Measurements from ENCODE around the gene POLR3H.
A peak's percentile ranks its signal among the peaks of the same experiment; 100 is the strongest.

Gene POLR3H

DNA sequence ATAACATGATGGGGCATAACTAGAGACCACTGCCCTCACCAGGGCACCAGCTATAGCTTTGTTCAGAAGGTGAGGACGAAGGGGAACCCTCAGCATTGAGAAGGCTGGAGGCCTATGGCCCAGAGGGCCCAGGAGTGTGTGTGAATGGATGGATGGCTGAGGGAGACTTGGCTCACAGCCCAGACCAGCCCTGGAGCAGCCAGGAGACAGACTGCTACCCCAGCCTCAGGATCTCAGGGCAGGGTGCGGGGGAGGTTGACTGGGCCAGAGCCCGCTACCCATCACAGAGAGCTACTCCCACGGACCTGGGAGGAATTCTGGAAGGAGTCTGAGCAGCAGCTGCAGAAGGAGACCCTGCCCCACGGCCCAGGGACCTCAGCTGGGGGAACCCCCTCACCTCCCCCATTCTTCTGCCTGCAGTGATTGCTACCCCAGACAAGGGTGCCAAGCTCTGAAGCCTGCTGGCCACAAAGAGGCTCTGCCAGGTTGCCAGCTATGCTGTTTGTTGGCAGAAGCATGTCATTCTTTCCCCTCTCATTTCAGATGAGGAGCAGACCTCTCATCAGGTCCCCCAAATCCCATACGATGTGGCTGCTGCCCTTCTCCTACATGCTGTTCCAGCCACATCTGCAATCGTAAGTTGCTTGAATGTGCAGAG lies 11.2 kb upstream of the POLR3H start:
- peak overlapping the region in 1 of 2 donors; percentile 51 for H3K27ac Mint-ChIP-seq
- peaks cover 5% of the 10 kb centered on the region for H3K4me1 Mint-ChIP-seq
- ATAC-seq (no peak), DNase-seq (no peak)
- peaks cover 51% of the 10 kb centered on the region for H3K27me3 Mint-ChIP-seq
- no peak overlapping the region for H3K4me3 Mint-ChIP-seq
- H3K9me3 Mint-ChIP-seq = no peaks in the 10 kb centered on the region

DNA sequence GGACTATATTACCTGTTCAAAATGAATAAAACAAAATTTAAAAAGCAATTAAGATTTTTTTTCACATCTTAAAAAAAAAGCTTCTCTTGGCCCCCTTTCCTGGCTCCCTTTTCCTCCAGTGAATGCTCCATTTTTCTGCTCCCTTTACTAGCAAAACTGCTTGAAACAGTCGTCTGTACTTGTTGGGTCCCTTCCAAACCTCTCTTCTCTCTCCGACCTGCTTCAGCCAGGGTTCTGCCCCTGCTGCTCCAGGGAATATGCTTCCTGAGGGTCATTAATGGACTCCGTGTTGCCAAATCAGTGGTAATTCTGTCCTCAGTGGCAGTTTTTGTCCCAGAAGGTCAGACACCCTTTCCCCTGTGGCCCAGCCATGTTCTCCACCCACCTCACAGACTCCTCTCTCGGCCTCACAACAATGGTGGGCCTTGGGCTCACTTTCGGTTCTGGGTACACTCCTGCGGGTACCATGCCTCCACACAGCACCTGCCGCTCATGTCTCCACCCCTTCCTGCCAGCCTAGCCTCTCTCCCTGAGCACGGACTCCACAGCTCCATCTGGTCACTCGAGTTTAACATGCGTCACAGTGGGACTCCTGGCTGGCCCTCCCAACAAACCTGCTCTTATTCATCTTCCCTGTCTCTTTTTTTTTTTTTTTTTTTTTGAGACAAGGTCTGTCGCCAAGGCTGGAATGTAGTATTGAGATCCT lies 7.8 kb upstream of the POLR3H start:
- H3K9me3 Mint-ChIP-seq = no peaks in the 10 kb centered on the region
- no peaks in the 10 kb centered on the region for H3K4me1 Mint-ChIP-seq
- H3K27me3 Mint-ChIP-seq = peaks cover 24% of the 10 kb centered on the region
- no peak for ATAC-seq
- DNase-seq = no peak
- no peak overlapping the region for H3K4me3 Mint-ChIP-seq
- no peak overlapping the region for H3K27ac Mint-ChIP-seq

DNA sequence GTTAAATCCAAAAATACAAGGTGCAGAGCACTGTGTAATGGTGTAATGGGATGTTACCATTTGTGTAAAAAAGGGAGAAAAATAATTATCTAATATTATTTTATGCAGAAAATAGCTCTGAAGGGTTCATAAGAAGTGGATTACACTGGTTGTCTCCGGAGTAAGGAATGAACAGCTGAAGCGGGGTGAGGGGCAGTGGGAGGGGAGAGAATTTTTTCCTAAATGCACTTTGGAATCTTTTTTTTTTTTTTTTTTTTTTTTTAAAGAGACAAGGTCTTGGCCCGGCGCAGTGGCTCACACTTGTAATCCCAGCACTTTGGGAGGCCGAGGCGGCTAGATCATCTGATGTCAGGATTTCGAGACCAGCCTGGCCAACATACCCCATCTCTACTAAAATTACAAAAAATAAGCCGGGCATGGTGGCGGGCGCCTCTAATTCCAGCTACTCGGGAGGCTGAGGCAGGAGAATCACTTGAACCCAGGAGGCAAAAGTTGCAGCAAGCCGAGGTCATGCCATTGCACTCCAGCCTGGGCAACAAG lies 6.8 kb upstream of the POLR3H start:
- no peak for ATAC-seq
- H3K9me3 Mint-ChIP-seq = no peaks in the 10 kb centered on the region
- DNase-seq = no peak
- no peak overlapping the region for H3K4me3 Mint-ChIP-seq
- peaks cover 16% of the 10 kb centered on the region for H3K27me3 Mint-ChIP-seq
- no peak overlapping the region for H3K27ac Mint-ChIP-seq
- no peaks in the 10 kb centered on the region for H3K4me1 Mint-ChIP-seq

DNA sequence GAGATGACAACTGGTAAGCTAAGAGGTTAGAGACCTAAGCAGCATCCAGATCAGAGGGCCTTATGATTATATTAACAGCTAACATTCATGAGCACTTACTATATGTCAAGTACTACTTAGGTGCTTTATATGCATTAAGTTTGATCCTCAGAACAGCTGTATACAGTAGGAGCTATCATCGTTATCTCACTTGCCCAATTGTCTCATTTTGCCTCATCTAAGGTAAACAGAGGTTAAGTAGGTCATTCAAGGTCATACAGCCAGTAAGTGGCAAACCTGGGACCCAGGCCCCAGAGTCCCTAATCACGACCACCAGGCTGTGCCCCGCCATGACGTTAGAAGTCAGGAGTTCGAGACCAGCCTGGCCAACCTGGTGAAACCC lies 4.6 kb upstream of the POLR3H start:
- no peak overlapping the region for H3K4me3 Mint-ChIP-seq
- peaks cover 15% of the 10 kb centered on the region for H3K27me3 Mint-ChIP-seq

DNA sequence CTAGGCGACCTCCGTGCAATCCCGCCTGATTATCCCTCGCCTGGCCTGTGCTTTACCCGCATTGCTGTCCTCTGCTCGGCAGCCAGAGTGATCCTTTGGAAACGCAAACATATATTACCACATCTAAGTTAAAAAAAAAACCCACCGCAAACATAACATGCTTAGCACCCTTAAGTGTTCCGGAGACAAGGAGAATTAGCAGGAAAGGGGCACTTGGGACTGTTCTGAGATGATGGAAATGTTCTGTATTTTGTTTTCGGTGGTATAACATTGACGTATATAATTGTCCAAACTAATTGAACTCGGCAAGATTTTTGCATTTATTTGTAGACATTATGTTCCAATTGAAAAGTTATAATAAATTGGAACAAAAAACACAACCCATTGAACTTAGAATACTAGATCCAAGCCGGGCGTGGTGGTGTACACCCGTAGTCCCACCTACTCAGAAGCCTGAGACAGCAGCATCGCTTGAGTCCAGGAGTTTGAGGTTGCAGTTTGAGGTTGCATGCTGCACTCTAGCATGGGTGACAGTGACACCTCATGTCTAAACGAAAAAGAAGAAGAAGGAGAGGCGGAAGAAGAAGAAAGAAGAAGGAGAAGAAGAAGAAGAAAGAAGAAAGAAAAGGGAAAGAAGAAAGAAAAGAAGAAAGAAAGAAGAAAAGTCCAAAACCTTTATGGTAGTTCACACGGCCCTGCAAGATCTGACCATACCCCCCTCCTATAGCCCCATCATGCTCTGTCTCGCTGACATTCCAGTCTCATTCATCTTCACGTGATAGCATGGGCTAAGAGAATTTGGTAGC lies 604 bp upstream of the POLR3H start:
- Mint-ChIP-seq H3K27ac (peak overlapping the region; percentile 39 to 97), H3K27me3 (no peaks in the 10 kb centered on the region), H3K9me3 (no peaks in the 10 kb centered on the region), H3K4me3 (peak overlapping the region; percentile 94 to 95), H3K4me1 (peaks cover 50% of the 10 kb centered on the region)
- peak; percentile 3 for ATAC-seq
- DNase-seq = no peak

More for the DNA sequence above, 4.6 kb upstream of the POLR3H start:
- DNase-seq (no peak), ATAC-seq (no peak)
- Mint-ChIP-seq H3K4me1 (peaks cover 14% of the 10 kb centered on the region), H3K9me3 (no peaks in the 10 kb centered on the region), H3K27ac (no peak overlapping the region)

DNA sequence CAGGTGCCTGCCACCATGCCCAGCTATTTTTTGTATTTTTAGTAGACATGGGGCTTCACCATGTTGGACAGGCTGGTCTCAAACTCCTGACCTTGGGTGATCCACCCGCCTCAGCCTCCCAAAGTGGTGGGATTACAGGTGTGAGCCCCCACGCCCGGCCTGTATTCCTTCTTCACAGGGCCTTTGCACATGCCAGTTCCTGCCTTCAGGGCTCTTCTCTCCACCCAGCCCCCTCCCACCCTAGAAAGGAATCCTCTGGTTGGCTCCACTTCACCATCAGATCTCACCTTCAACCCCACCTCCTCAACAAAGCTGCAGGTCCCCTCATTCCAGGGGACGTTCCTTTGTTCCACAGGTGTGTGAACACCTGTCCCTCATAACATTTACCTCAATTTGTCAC lies 2.0 kb downstream of the POLR3H start:
- no peaks in the 10 kb centered on the region for H3K27me3 Mint-ChIP-seq
- H3K4me3 Mint-ChIP-seq = peak overlapping the region; percentile 94 to 95
- no peaks in the 10 kb centered on the region for H3K9me3 Mint-ChIP-seq
- no peak for ATAC-seq
- H3K4me1 Mint-ChIP-seq = peaks cover 51% of the 10 kb centered on the region
- no peak for DNase-seq
- peak overlapping the region; percentile 86 to 87 for H3K27ac Mint-ChIP-seq

DNA sequence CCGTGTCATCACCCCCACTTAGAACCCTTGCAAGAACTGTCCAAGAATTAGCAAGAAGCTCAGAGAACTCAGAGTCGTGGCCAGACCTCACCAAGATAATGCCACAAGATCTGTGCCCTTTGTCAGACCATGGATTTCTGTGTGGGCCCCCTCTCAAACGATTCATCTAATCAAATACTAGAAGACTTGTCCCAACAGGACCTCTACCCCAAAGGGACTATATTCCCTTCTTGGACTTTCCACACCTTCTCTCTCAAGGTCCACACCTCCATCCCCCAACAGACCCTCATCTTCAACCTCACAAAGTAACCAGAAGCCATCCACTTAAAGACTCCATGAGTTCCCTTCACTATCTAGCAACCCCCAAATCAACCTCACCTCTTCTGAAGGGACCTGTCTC lies 2.8 kb downstream of the POLR3H start:
- peak overlapping the region; percentile 9 to 86 for H3K27ac Mint-ChIP-seq
- no peak for DNase-seq
- H3K9me3 Mint-ChIP-seq = no peaks in the 10 kb centered on the region
- no peak for ATAC-seq
- H3K27me3 Mint-ChIP-seq = no peaks in the 10 kb centered on the region
- peak overlapping the region; percentile 4 to 94 for H3K4me3 Mint-ChIP-seq
- peaks cover 51% of the 10 kb centered on the region for H3K4me1 Mint-ChIP-seq

DNA sequence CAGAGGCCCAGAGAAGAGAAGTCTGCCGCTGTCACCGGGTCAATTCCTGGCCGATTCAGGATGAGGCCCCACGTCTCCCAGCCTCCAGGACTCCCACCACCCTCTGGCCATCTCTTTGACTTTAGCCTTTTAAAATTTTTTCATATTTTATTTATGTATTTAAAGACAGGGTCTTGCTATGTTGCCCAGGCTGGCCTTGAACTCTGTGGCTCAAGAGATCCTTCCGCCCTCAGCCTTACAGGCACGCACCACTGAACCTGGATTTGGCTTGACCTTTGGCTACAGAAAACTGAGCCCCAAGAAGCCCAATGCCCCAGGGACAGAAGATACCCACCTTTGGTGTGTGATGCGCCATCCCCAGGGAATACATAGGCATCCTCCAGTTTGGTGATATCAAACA lies 3.9 kb downstream of the POLR3H start:
- ATAC-seq (no peak), DNase-seq (no peak)
- Mint-ChIP-seq H3K9me3 (no peaks in the 10 kb centered on the region), H3K4me1 (peaks cover 52% of the 10 kb centered on the region), H3K27me3 (no peaks in the 10 kb centered on the region), H3K27ac (peak overlapping the region in 1 of 2 donors; percentile 13), H3K4me3 (no peak overlapping the region)

DNA sequence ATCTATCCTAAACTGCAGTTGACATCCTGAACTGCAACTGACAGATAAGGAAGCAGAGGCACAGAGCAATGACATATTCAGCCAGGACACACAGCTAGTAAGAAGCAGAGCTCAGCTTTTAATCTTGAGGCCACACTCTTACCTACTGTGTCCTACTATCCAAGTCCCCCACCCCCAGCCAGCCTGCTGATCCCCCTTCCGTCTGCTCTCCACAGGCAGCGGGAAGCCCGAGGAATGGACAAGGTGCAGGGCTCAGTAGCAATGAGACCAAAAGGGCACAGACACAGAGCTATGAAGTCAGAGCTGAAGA lies 4.3 kb downstream of the POLR3H start:
- Mint-ChIP-seq H3K4me3 (no peak overlapping the region), H3K4me1 (peaks cover 52% of the 10 kb centered on the region), H3K9me3 (no peaks in the 10 kb centered on the region), H3K27ac (no peak overlapping the region), H3K27me3 (no peaks in the 10 kb centered on the region)
- no peak for DNase-seq
- ATAC-seq = no peak

DNA sequence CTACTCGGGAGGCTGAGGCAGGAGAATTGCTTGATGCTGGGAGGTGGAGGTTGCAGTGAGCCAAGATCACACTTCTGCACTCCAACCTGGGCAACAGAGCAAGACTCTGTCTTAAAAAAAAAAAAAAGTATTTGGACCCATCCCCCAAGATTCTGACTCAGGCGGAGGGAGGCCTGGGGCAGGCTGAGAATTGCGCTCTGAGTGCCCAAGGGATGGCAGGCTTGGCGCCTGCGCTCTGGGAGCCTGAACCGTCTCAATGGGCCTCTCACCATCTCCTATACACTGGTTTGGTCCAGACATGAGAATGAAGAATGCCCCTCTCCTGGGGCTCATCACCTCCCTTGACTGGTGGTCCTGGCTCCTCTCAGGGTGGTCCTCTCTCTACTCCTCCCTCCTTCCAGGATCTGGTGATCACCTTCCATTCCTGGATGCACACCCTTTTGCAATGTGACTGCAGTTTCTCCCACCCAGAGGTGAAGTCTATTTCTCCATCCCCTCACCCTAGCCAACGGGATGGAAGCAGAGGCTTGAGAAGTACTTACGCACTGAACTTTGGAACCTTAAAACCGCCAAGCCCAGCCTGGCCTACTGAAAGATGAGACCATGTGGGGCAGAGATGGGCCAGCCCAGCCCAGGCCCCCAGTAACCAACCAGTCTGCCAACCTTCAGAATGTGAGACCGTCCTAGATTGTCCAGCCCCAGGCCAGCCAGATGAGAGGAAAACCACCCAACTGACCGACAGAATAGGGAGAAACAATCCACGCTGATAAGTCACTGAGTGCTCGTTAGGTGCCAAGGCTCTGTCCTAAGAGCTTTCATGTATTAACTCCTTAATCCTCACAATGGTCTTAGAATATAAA lies 4.9 kb downstream of the POLR3H start:
- ATAC-seq = no peak
- peaks cover 46% of the 10 kb centered on the region for H3K4me1 Mint-ChIP-seq
- no peak overlapping the region for H3K4me3 Mint-ChIP-seq
- H3K27ac Mint-ChIP-seq = peak overlapping the region in 1 of 2 donors; percentile 1
- no peaks in the 10 kb centered on the region for H3K27me3 Mint-ChIP-seq
- H3K9me3 Mint-ChIP-seq = no peaks in the 10 kb centered on the region
- no peak for DNase-seq

DNA sequence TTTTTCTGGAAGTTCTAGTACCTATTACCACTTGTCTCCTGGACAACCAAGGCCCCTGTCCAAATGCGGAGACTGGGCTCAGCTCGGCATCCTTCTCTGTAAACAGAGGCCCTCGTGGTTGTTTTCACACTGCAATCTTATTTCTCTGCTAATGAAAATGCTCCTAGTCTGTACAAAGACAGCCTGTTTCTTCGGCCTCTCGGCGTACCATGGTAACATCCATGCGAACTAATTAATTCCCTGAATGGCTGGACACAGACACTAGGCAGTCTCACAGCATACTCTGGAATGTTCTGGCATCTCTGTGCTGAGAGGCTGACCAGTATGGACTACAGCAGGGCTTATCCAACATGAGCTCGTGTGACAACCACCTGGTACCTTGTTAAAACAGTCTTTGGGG lies 5.7 kb downstream of the POLR3H start:
- H3K27me3 Mint-ChIP-seq = no peaks in the 10 kb centered on the region
- H3K9me3 Mint-ChIP-seq = no peaks in the 10 kb centered on the region
- peaks cover 42% of the 10 kb centered on the region for H3K4me1 Mint-ChIP-seq
- no peak for ATAC-seq
- H3K4me3 Mint-ChIP-seq = no peak overlapping the region
- no peak for DNase-seq
- H3K27ac Mint-ChIP-seq = peak overlapping the region in 1 of 2 donors; percentile 43

DNA sequence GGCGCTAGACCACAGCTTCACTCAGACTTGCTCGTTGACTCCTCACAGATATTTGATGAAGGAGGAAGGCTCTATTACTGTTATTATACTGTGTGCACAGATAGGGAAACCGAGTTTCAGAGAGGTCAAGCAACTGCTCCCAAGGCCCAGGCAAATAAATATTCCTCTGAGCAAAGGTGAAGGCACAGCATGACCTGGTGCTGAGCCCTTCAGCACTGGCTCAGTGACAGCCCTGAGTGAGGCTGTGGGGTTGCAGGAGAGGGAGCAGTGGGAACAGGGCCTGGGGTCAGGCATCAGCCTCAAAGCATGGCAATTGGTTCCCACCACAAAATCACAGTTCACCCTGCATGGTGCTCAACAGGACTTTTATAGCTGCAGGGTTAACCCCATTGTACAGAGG lies 7.1 kb downstream of the POLR3H start:
- Mint-ChIP-seq H3K27me3 (no peaks in the 10 kb centered on the region), H3K9me3 (no peaks in the 10 kb centered on the region), H3K27ac (no peak overlapping the region), H3K4me3 (no peak overlapping the region), H3K4me1 (peaks cover 33% of the 10 kb centered on the region)
- no peak for DNase-seq
- no peak for ATAC-seq

DNA sequence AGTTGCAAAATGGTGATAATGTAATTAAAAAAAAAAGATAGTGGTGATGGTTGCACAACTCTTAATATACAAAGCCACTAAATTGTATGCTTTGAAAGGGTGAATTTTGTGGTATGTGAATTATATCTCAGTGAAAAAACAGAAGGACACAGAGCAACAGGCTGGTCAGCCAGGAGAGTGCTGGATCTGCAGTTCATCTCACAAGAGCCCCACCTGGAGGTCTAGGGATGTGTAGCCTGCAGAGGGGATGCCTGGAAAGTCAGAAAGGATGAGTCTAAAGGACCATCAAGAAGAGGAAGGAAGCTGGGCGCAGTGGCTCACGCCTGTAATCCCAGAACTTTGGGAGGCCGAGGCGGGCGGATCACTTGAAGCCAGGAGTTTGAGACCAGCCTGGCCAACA lies 9.0 kb downstream of the POLR3H start:
- no peak overlapping the region for H3K4me3 Mint-ChIP-seq
- H3K27ac Mint-ChIP-seq = peak overlapping the region in 1 of 2 donors; percentile 27
- peaks cover 14% of the 10 kb centered on the region for H3K4me1 Mint-ChIP-seq
- H3K27me3 Mint-ChIP-seq = no peaks in the 10 kb centered on the region
- ATAC-seq (no peak), DNase-seq (no peak)
- H3K9me3 Mint-ChIP-seq = no peaks in the 10 kb centered on the region

DNA sequence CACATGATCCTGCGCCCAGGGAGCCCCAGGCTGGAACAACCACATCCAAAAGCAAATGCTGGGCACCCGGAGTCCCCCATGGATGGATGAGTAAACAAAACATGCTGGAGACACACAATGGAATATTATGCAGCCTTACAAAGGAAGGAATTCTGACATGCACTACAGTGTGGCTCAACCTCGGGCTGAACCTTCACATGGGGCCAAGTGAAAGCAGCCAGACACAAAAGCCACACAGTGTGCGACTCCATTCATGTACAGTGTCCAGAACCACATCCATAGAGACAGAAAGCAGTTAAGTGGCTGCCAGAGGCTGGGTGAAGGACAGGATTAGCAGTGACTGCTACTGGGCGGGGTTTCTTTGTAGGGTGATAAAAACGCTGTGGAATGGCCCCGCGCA lies 10.1 kb downstream of the POLR3H start:
- no peak for ATAC-seq
- Mint-ChIP-seq H3K4me3 (no peak overlapping the region), H3K4me1 (peaks cover 9% of the 10 kb centered on the region), H3K27me3 (no peaks in the 10 kb centered on the region), H3K9me3 (no peaks in the 10 kb centered on the region), H3K27ac (no peak overlapping the region)
- DNase-seq = no peak

All from stimulated activated naive CD8-positive, alpha-beta T cell treated with anti-CD3 and anti-CD28 coated beads, Interleukin-15, amount 100 ng/mL, for 72 hours (primary cell).